K562 (cell line): ENCODE data around the gene NTM. TPM values are rescaled to one million over a fixed set of nuclear protein-coding genes. Genes with fewer than 3 reads are reported as not detected.

ENCODE experiments used
- ATAC-seq: fragments of 200-7000 bp; cut with Tn5 transposase; 3 replicates; pipeline ENCODE4 v1.9.1; 2020; ENCODE audit warnings: moderate library complexity
- BruUV-seq: library from RNA; stranded (reverse); fragments of 400-500 nt; replicated peaks from 2 replicates; lab custom pipeline; 2021; lab: Mats Ljungman, UMichigan
- CTCF ChIA-PET: fragments of 300-600 bp; formaldehyde crosslinking; extraction: SDS; loops from one replicate; lab custom pipeline; 2021; ENCODE audit warnings: low intra/inter-chr PET ratio; lab: Yijun Ruan, JAX
- POLR2A ChIA-PET: fragments of 300-600, 350-650 bp; sonication (Branson Sonifier 250); formaldehyde crosslinking; extraction: SDS; loops from one replicate; lab custom pipeline; 2021; ENCODE audit warnings: antibody characterized with exemption, inconsistent platforms; lab: Yijun Ruan, JAX
- DNase-seq, 4 experiments: peaks; one replicate each; pipeline versions ENCODE4 v3.0.0 to v3.0.0-alpha.2; 2011 to 2018; ENCODE audit warnings: low spot score in 3 of 4, mixed read lengths in 3 of 4; ENCODE audit errors: extremely low read depth in 1 of 4
- FAIRE-seq: peaks from 2 replicates; lab custom pipeline; 2011; peaks lifted over from hg19 to GRCh38; lab: Jason Lieb, UNC
- H2AFZ ChIP-seq: 2 replicates; pipeline ENCODE4 v1.6.0; 2011; ENCODE audit warnings: low read depth, low read length, control low read depth, inconsistent platforms
- H3K27ac ChIP-seq: fragments of 200-600 bp; 3 replicates; pipeline ENCODE4 v1.8.0; 2011; ENCODE audit warnings: low read depth, mild to moderate bottlenecking, control low read depth, inconsistent platforms, low read length, moderate library complexity, mixed read lengths; ENCODE audit errors: extremely low read depth
- H3K27me3 ChIP-seq, 2 experiments: fragments of 300-600 bp in 1 of 2; 2 replicates in 1 of 2; 3 replicates in 1 of 2; pipeline versions ENCODE4 v1.6.0 to v1.8.0; 2011; ENCODE audit warnings: inconsistent platforms in 2 of 2, low read length in 2 of 2, mild to moderate bottlenecking in 1 of 2, mixed read lengths in 1 of 2, moderate library complexity in 1 of 2; ENCODE audit not compliant: control insufficient read depth in 2 of 2, insufficient read depth in 2 of 2
- H3K36me3 ChIP-seq: fragments of 300-600 bp; 3 replicates; pipeline ENCODE4 v1.8.0; 2011; ENCODE audit warnings: mild to moderate bottlenecking, low read length, inconsistent platforms; ENCODE audit not compliant: control insufficient read depth, insufficient read depth
- H3K4me1 ChIP-seq, 2 experiments: fragments of 200-600 bp in 1 of 2; replicated peaks in 1 of 2; 2 replicates in 1 of 2; 3 replicates in 1 of 2; pipeline versions ENCODE4 v1.5.1 to v1.8.0; 2011; ENCODE audit warnings: inconsistent platforms in 2 of 2, low read length in 2 of 2, mild to moderate bottlenecking in 1 of 2, mixed read lengths in 1 of 2, moderate library complexity in 1 of 2; ENCODE audit not compliant: control insufficient read depth in 2 of 2, insufficient read depth in 2 of 2
- H3K4me2 ChIP-seq: 2 replicates; pipeline ENCODE4 v1.6.1; 2011; ENCODE audit warnings: low read length, control low read depth, inconsistent platforms, mixed read lengths; ENCODE audit not compliant: insufficient read depth
- H3K4me3 ChIP-seq: fragments of 200-600 bp; sonication (generic), shearing (Covaris generic); 2 replicates; pipeline ENCODE4 v1.5.1; 2016; ENCODE audit warnings: control low read depth, inconsistent platforms
- H3K79me2 ChIP-seq: fragments of 200-600 bp; 3 replicates; pipeline ENCODE4 v1.8.0; 2011; ENCODE audit warnings: low read length, inconsistent platforms; ENCODE audit not compliant: control insufficient read depth, insufficient read depth
- H3K9ac ChIP-seq, 2 experiments: 2 replicates each; pipeline versions ENCODE4 v1.6.0 to v1.6.1; 2011; ENCODE audit warnings: low read depth in 2 of 2, low read length in 2 of 2, control low read depth in 1 of 2, inconsistent platforms in 1 of 2, mild to moderate bottlenecking in 1 of 2, mixed read lengths in 1 of 2; ENCODE audit not compliant: insufficient read depth in 1 of 2
- H3K9me1 ChIP-seq: one replicate; pipeline ENCODE4 v1.6.0; 2011; ENCODE audit warnings: inconsistent platforms, mild to moderate bottlenecking, low read length, moderate library complexity; ENCODE audit not compliant: control insufficient read depth, insufficient read depth
- H3K9me3 ChIP-seq: replicated peaks from 2 replicates; pipeline ENCODE4 v1.5.1; 2011; ENCODE audit warnings: low read depth, low read length, inconsistent platforms; ENCODE audit not compliant: control insufficient read depth, insufficient read depth
- H4K20me1 ChIP-seq: replicated peaks from 2 replicates; pipeline ENCODE4 v1.6.1; 2011; ENCODE audit warnings: low read length, inconsistent platforms, mixed read lengths; ENCODE audit not compliant: control insufficient read depth, insufficient read depth
- DMBX1 ChIP-seq: fragments of 250-450 bp; sonication (Bioruptor Pico); IDR thresholded peaks from 2 replicates; pipeline ENCODE4 v1.8.0; 2022; ENCODE audit warnings: inconsistent platforms, mild to moderate bottlenecking, moderate library complexity, borderline replicate concordance
- HNRNPL ChIP-seq: fragments of 200-400 bp; formaldehyde crosslinking; IDR thresholded peaks from 2 replicates; pipeline ENCODE4 v1.6.1; 2017; ENCODE audit warnings: low read depth, mild to moderate bottlenecking, low read length
- MYC ChIP-seq, 2 experiments: fragments of 250-450 bp in 1 of 2; sonication (Bioruptor Pico) in 1 of 2; IDR thresholded peaks; 2 replicates each; pipeline versions ENCODE4 v1.5.1 to v1.6.1; 2012 to 2021; ENCODE audit warnings: low read depth in 2 of 2, borderline replicate concordance in 1 of 2, improper control_type of control experiment in 1 of 2, low read length in 1 of 2, mild to moderate bottlenecking in 1 of 2, moderate library complexity in 1 of 2
- ZBTB8A ChIP-seq: fragments of 450-650 bp; IDR thresholded peaks from 2 replicates; pipeline ENCODE4 v1.6.1; 2018; ENCODE audit warnings: mild to moderate bottlenecking, moderate library complexity; ENCODE audit not compliant: partially characterized antibody
- ZNF124 ChIP-seq: sonication (generic); formaldehyde crosslinking; IDR thresholded peaks from 2 replicates; pipeline ENCODE4 v1.8.1; 2022; ENCODE audit warnings: missing genetic modification reagents
- ZNF318 ChIP-seq, 2 experiments: fragments of 450-650 bp; IDR thresholded peaks; 2 replicates each; pipeline ENCODE4 v1.6.1; 2016; ENCODE audit warnings: mild to moderate bottlenecking in 2 of 2, borderline replicate concordance in 1 of 2, low read depth in 1 of 2, moderate library complexity in 1 of 2
- ZNF707 ChIP-seq: fragments of 250-450 bp; sonication (Bioruptor Pico); conservative IDR thresholded peaks from 2 replicates; pipeline ENCODE4 v1.8.0; 2022; ENCODE audit warnings: inconsistent platforms, mild to moderate bottlenecking, moderate library complexity
- WGBS: fragments of 100-300 bp; shearing (Covaris generic); methylation state at CpG from one replicate; pipeline ENCODE4 v1.1.6; 2016; ENCODE audit warnings: low coverage, mixed read lengths; ENCODE audit not compliant: insufficient coverage; ENCODE audit errors: missing lambda C conversion rate; 5-methylcytosine and 5-hydroxymethylcytosine counted together
- in situ Hi-C: fragments of 300-500 bp; cut with MboI; formaldehyde crosslinking; loops from 4 replicates; pipeline ENCODE4 v1.15.0; 2018; ENCODE audit warnings: inconsistent platforms, mixed read lengths
- intact Hi-C: fragments of 100-400 bp; cut with micrococcal nuclease; formaldehyde crosslinking; loops from 2 replicates; pipeline ENCODE4 v1.14.2; 2022
- polyA plus RNA-seq, 8 experiments: library from polyadenylated mRNA; depleted of rRNA in 4 of 8; stranded (reverse) in 5 of 8; unstranded in 3 of 8; fragments of >200 nt; fragmentation: Nextera tagmentation in 2 of 8; fragmentation: Illumina TruSeq in 1 of 8; extraction: Ambion mirVana in 2 of 8; extraction: Trizol in 1 of 8; gene quantifications; 2 replicates each; pipeline versions ENCODE4 v1.2.1 to v1.2.3, GENCODE V29; 2011 to 2014; ENCODE audit warnings: inconsistent platforms in 1 of 8, missing spikeins in 1 of 8
- total RNA-seq, 7 experiments: library from RNA; depleted of rRNA in 6 of 7; stranded (reverse); fragments of >200 nt in 6 of 7; fragmentation: Illumina TruSeq in 2 of 7; extraction: Trizol in 2 of 7; gene quantifications; 2 replicates each; pipeline versions ENCODE4 v1.2.1 to v1.2.3, GENCODE V29; 2011 to 2021; ENCODE audit warnings: low replicate concordance in 1 of 7

NTM gene
- total and polyA plus RNA-seq, 9 of the 15 experiments (the other 6 are each of a cell fraction or from before 2014, with no cell fraction given): not detected

GRCh38 chr11:131409345-131409744 is 38.9 kb downstream of the NTM start:
- H3K4me1 ChIP-seq: no peaks in the 10 kb centered on the region
- H3K27ac ChIP-seq: no peak overlapping the region
- intact Hi-C loops (loop anchor here (5.0 kb wide), 1 partner anchor 103 kb away; no protein-coding TSS in a partner anchor), in situ Hi-C loops (no loop called here)
- BruUV-seq: no TSS peak
- no peak overlapping the region for H2AFZ ChIP-seq
- ATAC-seq (no peak), DNase-seq (no peak), FAIRE-seq (no peak)
- H4K20me1 ChIP-seq: no peaks in the 10 kb centered on the region
- CTCF ChIA-PET: no interaction called here
- H3K9ac ChIP-seq: no peak overlapping the region
- no peaks in the 10 kb centered on the region for H3K9me1 ChIP-seq
- TF ChIP-seq HNRNPL: no peak
- TF ChIP-seq ZBTB8A: no peak
- TF ChIP-seq ZNF318 (IDR thresholded peaks at IDR 0.05; ENCODE audit: borderline replicate concordance in 1 of 2, low read depth in 1 of 2): no peak
- no peak for TF ChIP-seq ZNF124 (CRISPR knock-in tag)
- no peak for TF ChIP-seq ZNF707 (CRISPR knock-in tag)
- TF ChIP-seq MYC (IDR thresholded peaks at IDR 0.05; ENCODE audit: low read depth, low read length): no peak
- TF ChIP-seq MYC (CRISPR knock-in tag; IDR thresholded peaks at IDR 0.05; ENCODE audit: borderline replicate concordance, low read depth): no peak
- TF ChIP-seq DMBX1 (CRISPR knock-in tag): no peak
- POLR2A ChIA-PET: interaction anchor here (0.6 kb wide), 1 partner anchor 1072 kb away, joined by 3 read pairs; no protein-coding TSS in a partner anchor
- no peak overlapping the region for H3K4me2 ChIP-seq
- H3K9me3 ChIP-seq: no peaks in the 10 kb centered on the region
- no peaks in the 10 kb centered on the region for H3K36me3 ChIP-seq
- H3K4me3 ChIP-seq: no peak overlapping the region
- H3K27me3 ChIP-seq: no peaks in the 10 kb centered on the region
- H3K79me2 ChIP-seq: no peaks in the 10 kb centered on the region
- 1% methylated on average over 8 of the region's 8 CpGs for WGBS
